Motor neuron (in vitro differentiated cells): Measurements from ENCODE around the gene SUMO2. TPM values are rescaled to one million over a fixed set of nuclear protein-coding genes. Genes with fewer than 3 reads are reported as not detected.
"Not testable (repeated sequence)": the region's sequence is repeated elsewhere in the genome, so short reads cannot be mapped to it uniquely, and the experiment has no call there.

Experiments
- ATAC-seq, 8 experiments: fragments of 200-7000 bp; cut with Tn5 transposase; replicated peaks in 6 of 8; 2 replicates each; pipeline ENCODE4 v1.8.0; 2021; ENCODE audit warnings: mild to moderate bottlenecking in 8 of 8, moderate library complexity in 8 of 8
- H3K27ac ChIP-seq, 2 donors: fragments of 250-450 bp; sonication (Bioruptor Pico); 2 replicates each; pipeline ENCODE4 v1.9.0; 2021; ENCODE audit warnings: antibody characterized with exemption in 2 of 2, mild to moderate bottlenecking in 2 of 2, moderate library complexity in 1 of 2
- H3K4me1 ChIP-seq, 2 donors: fragments of 250-450 bp; sonication (Bioruptor Pico); replicated peaks in 1 of 2; 2 replicates each; pipeline ENCODE4 v1.6.1; 2021; ENCODE audit warnings: antibody characterized with exemption in 2 of 2, mild to moderate bottlenecking in 2 of 2, moderate library complexity in 1 of 2
- H3K4me3 ChIP-seq, 5 donors: fragments of 250-450 bp; sonication (Bioruptor Pico); 2 replicates each; pipeline ENCODE4 v1.9.0; 2021; ENCODE audit warnings: antibody characterized with exemption in 5 of 5, mild to moderate bottlenecking in 5 of 5, moderate library complexity in 4 of 5
- WGBS, 10 experiments: fragments of 450-650 bp; shearing (Covaris generic); methylation state at CpG; one replicate each; pipeline ENCODE4 v1.0.0; 2022; 5-methylcytosine and 5-hydroxymethylcytosine counted together
- in situ Hi-C, 9 experiments: fragments of 400-800 bp; cut with MboI; loops; one replicate each; pipeline ENCODE4 v1.15.0; 2021; ENCODE audit warnings: low sequenced_read_pairs in 9 of 9, low pct_unique_long_range_greater_than_20kb in 2 of 9; ENCODE audit not compliant: unreplicated experiment in 9 of 9
- total RNA-seq, 8 experiments: library from RNA; unstranded; fragments of 300-600 nt; gene quantifications; 2 replicates each; pipeline versions ENCODE4 v1.2.3 to v1.2.4, GENCODE V29; 2022

Gene SUMO2
- total RNA-seq, 8 experiments from 2014 or later = 114 to 263 (median 169) TPM

DNA sequence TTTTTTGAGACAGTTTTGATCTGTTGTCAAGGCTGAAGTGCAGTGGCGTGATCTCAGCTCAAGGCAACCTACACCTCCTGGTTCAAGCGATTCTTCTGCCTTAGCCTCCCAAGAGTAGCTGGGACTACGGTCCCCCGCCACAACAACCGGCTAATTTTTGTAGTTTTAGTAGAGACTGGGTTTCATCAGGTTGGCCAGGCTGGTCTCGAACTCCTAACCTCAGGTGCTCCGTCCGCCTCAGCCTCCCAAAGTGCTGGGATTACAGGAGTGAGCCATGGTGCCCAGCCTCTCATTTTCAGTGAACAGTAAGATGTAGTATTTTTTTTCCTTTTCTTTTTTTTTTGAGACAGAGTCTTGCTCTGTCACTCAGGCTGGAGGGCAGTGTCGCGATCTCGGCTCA is 7.8 kb downstream of the SUMO2 start:
- Histone ChIP-seq H3K27ac (no peak overlapping the region), H3K4me1 (no peaks in the 10 kb centered on the region), H3K4me3 (no peak overlapping the region)
- WGBS, 10 experiments = 93 to 100% (median 98%) methylated on average over 1 to 11 of the region's 11 CpGs; no CpG with 5 or more reads in 5 of the 10 experiments
- no peak for ATAC-seq
- in situ Hi-C loops = no loop called here

DNA sequence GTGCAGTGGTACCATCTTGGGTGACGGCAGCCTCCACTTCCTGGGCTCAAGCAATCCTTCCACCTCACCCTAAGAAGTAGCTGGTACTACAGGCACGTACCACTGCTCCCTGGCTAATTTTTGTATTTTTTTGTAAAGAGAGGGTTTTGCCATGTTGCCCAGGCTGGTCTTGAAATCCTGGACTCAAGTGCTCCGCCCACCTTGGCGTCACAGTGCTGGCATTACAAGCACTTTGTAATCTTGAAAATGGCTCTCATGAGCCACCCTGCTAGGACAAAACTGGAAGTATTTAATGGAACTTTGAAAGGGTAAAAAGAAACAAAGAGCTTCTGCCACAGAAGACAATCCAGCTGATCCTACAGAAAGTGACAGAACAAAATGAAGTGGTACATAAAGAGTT is 9.2 kb downstream of the SUMO2 start:
- WGBS, 10 experiments = 79 to 100% (median 85%) methylated on average over 1 to 4 of the region's 4 CpGs; no CpG with 5 or more reads in 2 of the 10 experiments
- Histone ChIP-seq H3K4me1 (no peaks in the 10 kb centered on the region), H3K27ac (no peak overlapping the region), H3K4me3 (no peak overlapping the region)
- in situ Hi-C loops = no loop called here
- no peak for ATAC-seq

DNA sequence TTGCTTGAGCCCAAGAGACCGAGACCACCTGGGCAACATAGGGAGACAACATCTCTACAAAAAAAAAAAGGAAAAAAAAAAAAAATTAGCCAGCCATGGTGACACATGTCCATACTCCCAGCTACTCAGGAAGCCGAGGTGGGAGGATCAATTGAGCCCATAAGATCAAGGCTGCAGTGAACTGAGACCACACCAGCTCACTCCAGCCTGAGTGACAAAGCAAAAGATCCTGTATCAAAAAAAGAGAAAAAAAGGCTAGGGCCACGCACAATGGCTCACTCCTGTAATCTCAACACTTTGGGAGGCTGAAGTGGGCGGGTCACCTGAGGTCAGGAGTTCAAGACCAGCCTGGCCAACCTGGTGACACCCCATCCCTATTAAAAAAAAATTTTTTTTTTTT is 13.8 kb downstream of the SUMO2 start:
- in situ Hi-C loops = no loop called here
- WGBS, 10 experiments = 72 to 100% (median 92%) methylated on average over 1 to 4 of the region's 4 CpGs
- no peak overlapping the region for H3K27ac ChIP-seq
- H3K4me1 ChIP-seq = no peaks in the 10 kb centered on the region
- no peak overlapping the region for H3K4me3 ChIP-seq
- no peak for ATAC-seq

DNA sequence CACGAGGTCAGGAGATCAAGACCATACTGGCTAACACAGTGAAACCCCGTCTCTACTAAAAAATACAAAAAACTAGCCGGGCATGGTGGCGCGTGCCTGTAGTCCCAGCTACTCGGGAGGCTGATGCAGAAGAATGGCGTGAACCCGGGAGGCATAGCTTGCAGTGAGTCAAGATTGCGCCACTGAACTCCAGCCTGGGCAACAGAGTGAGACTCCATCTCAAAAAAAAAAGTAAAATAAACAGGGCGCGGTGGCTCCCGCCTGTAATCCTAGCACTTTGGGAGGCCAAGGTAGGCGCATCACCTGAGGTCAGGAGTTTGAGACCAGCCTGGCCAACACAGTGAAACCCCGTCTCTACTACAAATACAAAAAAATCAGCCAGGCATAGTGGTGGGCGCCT is 18.2 kb downstream of the SUMO2 start:
- H3K4me1 ChIP-seq, in situ Hi-C loops, ATAC-seq, H3K4me3 ChIP-seq, H3K27ac ChIP-seq: not testable (repeated sequence)
- WGBS, 10 experiments = 94 to 100% (median 100%) methylated on average over 1 to 7 of the region's 15 CpGs; no CpG with 5 or more reads in 5 of the 10 experiments

DNA sequence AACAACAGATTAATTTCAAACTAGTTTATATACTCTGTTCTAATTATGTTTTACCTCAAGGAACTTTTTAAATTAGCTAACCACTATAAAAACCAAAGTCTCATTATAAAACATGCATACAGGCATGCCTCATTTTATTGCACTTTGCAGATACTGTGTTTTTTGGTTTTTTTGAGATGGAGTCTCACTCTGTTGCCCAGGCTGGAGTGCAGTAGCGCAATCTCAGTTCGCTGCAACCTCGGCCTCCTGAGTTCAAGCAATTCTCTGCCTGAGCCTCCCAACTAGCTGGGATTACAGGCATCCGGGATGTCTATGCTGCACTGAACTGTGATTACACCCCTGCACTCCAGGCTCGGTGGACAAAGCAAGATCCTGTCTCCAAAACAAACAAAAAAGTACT is 19.7 kb downstream of the SUMO2 start:
- WGBS, 10 experiments = 86 to 100% (median 92%) methylated on average over 1 to 5 of the region's 5 CpGs; no CpG with 5 or more reads in 2 of the 10 experiments
- no peak overlapping the region for H3K27ac ChIP-seq
- H3K4me3 ChIP-seq = no peak overlapping the region
- in situ Hi-C loops = no loop called here
- ATAC-seq = no peak
- no peaks in the 10 kb centered on the region for H3K4me1 ChIP-seq

DNA sequence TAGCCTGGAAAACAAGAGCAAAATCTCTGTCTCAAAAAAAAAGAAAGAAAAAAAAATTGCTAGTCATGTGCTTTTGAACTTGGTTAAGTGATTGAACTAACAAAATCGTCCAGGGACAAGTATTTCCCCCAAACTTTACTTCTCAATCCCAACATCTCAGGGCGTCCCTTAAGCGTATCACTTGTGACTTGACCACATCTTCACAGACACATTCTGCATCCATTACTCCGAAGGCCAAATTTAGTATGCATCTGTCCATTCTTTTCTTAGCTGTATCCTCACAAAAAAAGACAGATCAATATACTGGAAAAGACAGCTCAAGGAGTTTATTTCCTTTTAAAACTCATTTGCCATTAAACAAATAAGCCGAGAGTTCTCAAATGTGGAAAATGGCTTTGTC is 22.5 kb downstream of the SUMO2 start:
- in situ Hi-C loops = no loop called here
- Histone ChIP-seq H3K4me3 (no peak overlapping the region), H3K4me1 (peaks cover 0 to 1% of the 10 kb centered on the region in 2 donors), H3K27ac (no peak overlapping the region)
- ATAC-seq = no peak
- WGBS, 10 experiments = 67 to 100% (median 84%) methylated on average over 1 to 5 of the region's 5 CpGs

DNA sequence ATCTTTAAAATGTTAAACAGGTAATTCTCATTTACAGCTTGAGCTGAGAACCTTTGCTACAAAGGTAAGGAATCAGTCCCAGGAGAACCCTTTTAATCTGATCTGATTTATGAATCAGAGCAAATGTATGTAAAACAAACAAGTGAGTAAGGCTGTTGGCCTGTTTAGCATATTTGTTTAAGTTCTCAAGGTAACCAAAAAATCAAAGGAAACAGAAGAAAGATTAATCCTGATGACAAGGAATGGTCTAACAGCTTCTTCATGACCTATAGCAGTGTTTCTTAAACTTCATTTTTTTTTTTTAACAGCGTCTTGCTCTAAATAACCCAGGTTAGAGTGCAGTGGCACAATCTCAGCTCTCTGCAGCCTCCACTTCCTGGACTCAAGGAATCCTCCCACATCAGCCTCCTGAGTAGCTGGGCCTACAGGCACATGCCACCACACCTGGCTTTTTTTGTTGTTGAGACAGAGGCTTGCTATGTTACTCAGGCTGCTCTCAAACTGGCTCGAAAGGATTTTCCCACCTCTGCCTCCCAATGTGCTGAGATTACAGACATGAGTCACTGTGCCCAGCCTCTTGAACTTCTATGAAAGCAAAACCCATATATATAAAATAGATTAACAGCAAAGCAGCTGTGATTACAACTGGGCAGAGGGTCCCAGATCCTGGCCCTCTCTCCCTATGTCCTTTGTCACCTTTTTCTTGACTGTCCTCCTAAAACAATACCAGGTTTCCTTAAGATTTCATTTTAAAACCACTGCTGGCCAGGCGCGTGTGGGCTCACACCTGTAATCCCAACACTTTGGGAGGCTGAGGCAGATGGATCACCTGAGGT is 23.3 kb downstream of the SUMO2 start:
- ATAC-seq = no peak
- Histone ChIP-seq H3K27ac (no peak overlapping the region), H3K4me1 (peaks cover 4 to 6% of the 10 kb centered on the region in 2 donors), H3K4me3 (no peak overlapping the region)
- 80 to 100% (median 92%) methylated on average over 1 to 4 of the region's 4 CpGs; no CpG with 5 or more reads in 2 of the 10 experiments for WGBS, 10 experiments
- in situ Hi-C loops = no loop called here

DNA sequence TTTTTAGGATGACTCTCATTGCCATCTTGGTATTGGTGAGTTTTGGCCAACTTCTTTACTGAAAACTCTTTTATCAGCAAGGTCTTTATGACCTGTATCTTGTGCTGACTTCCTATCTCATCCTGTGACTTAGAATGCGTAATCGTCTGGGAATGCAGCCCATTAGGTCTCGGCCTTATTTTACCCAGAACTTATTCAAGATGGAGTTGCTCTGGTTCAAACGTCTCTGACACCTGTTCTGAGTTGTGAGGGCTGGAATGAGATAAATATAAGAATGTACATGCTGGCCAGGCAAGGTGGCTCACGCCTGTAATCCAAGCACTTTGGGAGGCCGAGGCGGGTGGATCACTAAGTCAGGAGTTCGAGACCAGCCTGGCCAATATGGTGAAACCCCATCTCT is 24.3 kb downstream of the SUMO2 start:
- H3K4me1 ChIP-seq, H3K27ac ChIP-seq, ATAC-seq, in situ Hi-C loops, H3K4me3 ChIP-seq: not testable (repeated sequence)
- 78 to 100% (median 95%) methylated on average over 1 to 7 of the region's 8 CpGs; no CpG with 5 or more reads in 2 of the 10 experiments for WGBS, 10 experiments

DNA sequence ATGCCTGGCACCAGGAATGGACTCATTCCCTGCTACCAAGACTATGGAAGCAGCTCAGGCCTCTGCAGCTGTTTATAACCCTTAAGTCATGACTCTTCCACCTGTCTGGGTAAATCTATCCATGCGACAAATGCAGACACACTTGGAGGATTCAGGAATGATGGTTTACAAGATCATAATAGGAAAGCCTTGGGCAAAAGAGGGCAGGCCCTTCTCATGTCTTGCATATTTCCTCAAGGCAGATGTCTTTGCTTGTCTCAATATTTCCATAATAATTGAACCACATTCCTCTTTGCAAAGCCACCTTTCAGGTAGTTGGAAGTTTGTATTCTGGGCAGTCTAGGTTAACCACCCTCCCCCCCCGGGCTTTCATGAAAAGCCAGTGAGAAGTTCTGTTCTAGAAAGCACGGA is 27.6 kb downstream of the SUMO2 start:
- 73 to 100% (median 86%) methylated on average over 1 to 3 of the region's 3 CpGs; no CpG with 5 or more reads in 1 of the 10 experiments for WGBS, 10 experiments
- Histone ChIP-seq H3K4me1 (peaks cover 16 to 21% of the 10 kb centered on the region in 2 donors), H3K27ac (peak overlapping the region in 1 of 2 donors; percentile 43), H3K4me3 (no peak overlapping the region)
- no peak for ATAC-seq
- in situ Hi-C loops = no loop called here

DNA sequence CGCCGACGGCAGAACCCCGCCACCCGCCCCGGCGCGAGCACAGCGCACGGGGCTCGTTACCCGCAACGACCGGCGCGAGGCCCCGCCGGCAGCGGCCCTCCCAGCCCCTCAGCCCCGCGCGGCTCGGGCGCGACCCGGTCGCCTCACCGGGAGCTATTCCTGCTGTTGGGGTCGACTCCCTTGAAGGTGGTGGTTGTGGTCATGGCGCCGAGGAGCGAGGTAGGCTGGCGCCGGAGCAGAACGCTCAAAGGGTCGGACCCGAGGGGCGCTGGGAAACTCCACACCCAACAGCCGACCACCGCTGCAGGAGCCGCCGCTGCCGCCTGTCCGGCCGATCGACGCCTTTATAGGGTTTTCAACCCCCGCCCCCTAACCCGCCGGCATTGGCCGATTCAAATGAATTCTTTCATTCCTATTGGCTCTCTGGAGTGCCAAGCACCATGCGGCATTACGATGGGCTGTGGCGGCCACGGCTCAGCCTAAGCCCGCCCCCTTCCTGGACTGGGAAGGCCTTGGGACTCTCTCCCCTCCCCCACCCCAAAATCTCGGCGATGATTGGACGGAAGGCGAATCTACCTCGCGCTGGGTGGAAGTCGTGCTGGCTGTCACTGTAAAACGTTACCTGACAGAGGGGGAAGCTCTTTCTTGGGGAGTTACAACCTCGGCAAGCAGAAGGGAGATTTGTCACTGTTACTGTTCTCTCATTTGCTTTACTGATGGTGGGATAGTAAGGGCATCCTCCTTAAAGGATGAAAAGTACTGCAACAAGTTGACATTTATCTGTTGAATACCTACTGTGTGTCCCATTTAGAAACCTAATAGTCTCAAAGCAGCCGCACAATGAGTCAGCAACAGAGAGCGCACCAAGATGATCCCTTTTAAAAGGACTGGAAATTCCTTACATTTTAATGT is 28.3 kb downstream of the SUMO2 start, which contains the start of gene JPT1:
Gene JPT1 (minus strand): TSS at position 318 of the 912 bp plus-strand sequence. CDS start 115 bp downstream, at position 203.
- peak; percentile 94 to 96 (median 94) for ATAC-seq
- Histone ChIP-seq H3K27ac (peak within 1 kb of the TSS; percentile 85 to 87), H3K4me3 (peak within 1 kb of the TSS; percentile 88 to 98 (median 91)), H3K4me1 (peaks cover 19 to 26% of the 10 kb centered on the region in 2 donors)
- WGBS, 10 experiments = 0 to 47% (median 20%) methylated on average over 1 to 19 of the region's 67 CpGs; no CpG with 5 or more reads in 1 of the 10 experiments
- in situ Hi-C loops = no loop called here

DNA sequence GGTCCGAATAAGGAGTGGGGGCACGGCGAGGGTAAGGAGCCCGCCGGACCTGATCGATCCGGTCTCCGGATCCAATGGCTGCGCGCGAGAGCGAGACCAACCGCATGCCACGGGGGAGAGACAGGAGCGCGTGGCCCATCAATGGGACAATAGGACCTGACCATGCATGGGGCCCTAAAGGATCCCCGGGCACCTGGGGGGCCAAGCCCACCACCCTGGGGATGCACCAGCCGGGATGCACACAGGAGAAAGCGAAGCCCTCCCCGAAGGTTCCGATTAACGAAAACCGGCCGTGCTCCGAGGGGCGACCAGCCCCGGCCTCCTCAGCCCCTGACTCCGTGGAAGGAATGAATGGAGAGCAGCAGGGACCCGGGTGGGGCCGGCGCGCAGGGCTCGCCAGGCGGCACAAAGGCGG is 29.0 kb downstream of the SUMO2 start:
- peak overlapping the region; percentile 85 to 87 for H3K27ac ChIP-seq
- peak; percentile 4 to 42 (median 24) for ATAC-seq
- WGBS, 10 experiments = 1% methylated on average over 17 of the region's 35 CpGs; no CpG with 5 or more reads in 9 of the 10 experiments

DNA sequence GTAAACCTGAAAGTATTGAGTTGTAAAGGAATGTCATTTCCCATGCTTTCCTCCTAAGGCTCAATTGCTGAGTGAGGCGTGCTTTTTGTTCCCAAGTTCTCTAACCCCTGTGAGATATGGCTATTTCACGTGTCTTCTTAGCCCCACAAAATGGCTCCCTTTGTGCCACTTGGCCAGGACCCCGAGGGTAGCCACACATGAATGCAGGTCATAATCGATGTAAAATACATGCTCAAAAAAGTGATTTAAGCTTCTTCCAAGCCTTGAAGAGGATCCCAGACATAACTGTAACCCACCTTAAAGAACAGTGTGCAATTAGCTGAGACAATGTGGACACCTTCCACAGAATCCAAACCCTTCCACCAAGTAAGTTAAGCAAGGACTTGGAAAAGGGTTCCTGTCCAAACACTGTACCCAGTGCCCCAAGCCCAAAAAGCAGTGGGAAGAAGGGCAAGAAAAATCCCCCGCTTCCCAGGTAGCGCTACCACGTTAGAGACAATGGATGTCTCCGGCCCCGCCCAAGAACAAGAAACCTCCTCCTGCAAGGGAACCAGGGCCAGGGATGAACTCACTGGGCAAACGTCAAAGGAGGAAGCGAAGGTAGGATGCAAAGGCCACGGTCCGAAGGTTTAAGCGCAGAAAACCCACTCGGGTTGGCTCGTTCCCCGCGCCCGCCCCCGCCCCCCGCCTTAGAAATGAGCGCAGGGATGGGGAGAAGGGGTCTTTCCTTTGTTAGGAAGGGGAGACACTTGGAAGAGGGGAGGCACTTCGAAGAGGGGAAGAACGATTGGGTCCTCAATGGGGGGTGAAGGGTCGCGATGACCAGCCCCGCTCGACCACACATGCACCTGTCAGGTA is 29.6 kb downstream of the SUMO2 start:
- peak overlapping the region; percentile 85 to 87 for H3K27ac ChIP-seq
- 0 to 40% (median 0%) methylated on average over 1 to 8 of the region's 28 CpGs for WGBS, 10 experiments
- H3K4me3 ChIP-seq = peak overlapping the region; percentile 88 to 98 (median 91)
- H3K4me1 ChIP-seq = peaks cover 19 to 26% of the 10 kb centered on the region in 2 donors
- peak in 4 of 8 experiments; percentile 1 to 3 (median 2) for ATAC-seq
- in situ Hi-C loops = no loop called here

More for the DNA sequence above, 29.0 kb downstream of the SUMO2 start:
- Histone ChIP-seq H3K4me3 (peak overlapping the region; percentile 88 to 98 (median 91)), H3K4me1 (peaks cover 19 to 26% of the 10 kb centered on the region in 2 donors)
- in situ Hi-C loops = no loop called here
